Endothelial cell of umbilical vein (primary cell): Measurements from ENCODE around the gene SLC1A3. TPM values are rescaled to one million over a fixed set of nuclear protein-coding genes. Genes with fewer than 3 reads are reported as not detected.

Experiments
- BruUV-seq: library from RNA; stranded (reverse); fragments of 400-500 nt; replicated peaks from 2 replicates; lab custom pipeline; 2021; lab: Mats Ljungman, UMichigan
- CTCF ChIA-PET: fragments of 300-600, 350-600 bp; sonication (Branson Sonifier 250); formaldehyde crosslinking; loops from one replicate; lab custom pipeline; 2021; ENCODE audit warnings: antibody characterized with exemption, inconsistent platforms; lab: Charles Lee
- POLR2A ChIA-PET: fragments of 300-600, 350-600 bp; sonication (Branson Sonifier 250); formaldehyde crosslinking; loops from one replicate; lab custom pipeline; 2021; ENCODE audit warnings: antibody characterized with exemption, inconsistent platforms; lab: Charles Lee
- DNase-seq: peaks from one replicate; pipeline ENCODE4 v3.0.0-alpha.2; 2011; ENCODE audit warnings: low read depth, low spot score
- FAIRE-seq: peaks from 2 replicates; lab custom pipeline; 2011; peaks lifted over from hg19 to GRCh38; lab: Jason Lieb, UNC
- H2AFZ ChIP-seq: 2 replicates; pipeline ENCODE4 v1.6.0; 2012; ENCODE audit warnings: low read depth, low read length, control low read depth, inconsistent platforms
- H3K27ac ChIP-seq: 2 replicates; pipeline ENCODE4 v1.5.1; 2011; ENCODE audit warnings: low read depth, mild to moderate bottlenecking, control low read depth, low read length, moderate library complexity; ENCODE audit not compliant: insufficient read depth
- H3K27me3 ChIP-seq, 2 experiments: 2 replicates each; pipeline versions ENCODE4 v1.6.0 to v1.6.1; 2011; ENCODE audit warnings: low read length in 2 of 2, mixed read lengths in 1 of 2; ENCODE audit not compliant: control insufficient read depth in 2 of 2, insufficient read depth in 2 of 2
- H3K36me3 ChIP-seq, 2 experiments: 2 replicates in 1 of 2; 3 replicates in 1 of 2; pipeline ENCODE4 v1.5.1; 2011; ENCODE audit warnings: low read length in 2 of 2, mild to moderate bottlenecking in 1 of 2, moderate library complexity in 1 of 2; ENCODE audit not compliant: control insufficient read depth in 2 of 2, insufficient read depth in 2 of 2; ENCODE audit errors: extremely low read depth in 1 of 2
- H3K4me1 ChIP-seq: 3 replicates; pipeline ENCODE4 v1.5.1; 2011; ENCODE audit warnings: mild to moderate bottlenecking, low read length; ENCODE audit not compliant: control insufficient read depth, insufficient read depth; ENCODE audit errors: extremely low read depth
- H3K4me2 ChIP-seq: 2 replicates; pipeline ENCODE4 v1.6.1; 2011; ENCODE audit warnings: low read length, control low read depth, mixed read lengths; ENCODE audit not compliant: insufficient read depth
- H3K4me3 ChIP-seq, 3 experiments: fragments of 200-600 bp in 1 of 3; sonication (generic), shearing (Covaris generic) in 1 of 3; replicated peaks in 1 of 3; 2 replicates each; pipeline ENCODE4 v1.5.1; 2011 to 2016; ENCODE audit warnings: control low read depth in 3 of 3, low read length in 3 of 3, mild to moderate bottlenecking in 2 of 3, inconsistent platforms in 1 of 3, low read depth in 1 of 3, moderate library complexity in 1 of 3; ENCODE audit not compliant: insufficient read depth in 1 of 3
- H3K79me2 ChIP-seq: 2 replicates; pipeline ENCODE4 v1.6.0; 2012; ENCODE audit warnings: low read length, inconsistent platforms; ENCODE audit not compliant: control insufficient read depth, insufficient read depth
- H3K9ac ChIP-seq: replicated peaks from 2 replicates; pipeline ENCODE3; 2011; ENCODE audit warnings: low read length, control low read depth; ENCODE audit not compliant: insufficient read depth; ENCODE audit errors: extremely low read depth
- H3K9me1 ChIP-seq: replicated peaks from 3 replicates; pipeline ENCODE4 v1.6.0; 2011; ENCODE audit warnings: mild to moderate bottlenecking, low read length; ENCODE audit not compliant: control insufficient read depth, insufficient read depth; ENCODE audit errors: extremely low read depth
- H3K9me3 ChIP-seq: replicated peaks from 2 replicates; pipeline ENCODE4 v1.5.1; 2012; ENCODE audit warnings: low read length, inconsistent platforms; ENCODE audit not compliant: control insufficient read depth, insufficient read depth
- H4K20me1 ChIP-seq: replicated peaks from 2 replicates; pipeline ENCODE3; 2011; ENCODE audit warnings: mild to moderate bottlenecking, low read length; ENCODE audit not compliant: control insufficient read depth, insufficient read depth; ENCODE audit errors: extremely low read depth
- EZH2 ChIP-seq: IDR thresholded peaks from 2 replicates; pipeline ENCODE4 v1.6.1; 2012; ENCODE audit warnings: borderline replicate concordance, low read depth, mild to moderate bottlenecking, moderate library complexity, low read length, inconsistent platforms; ENCODE audit not compliant: severe bottlenecking
- FOS ChIP-seq: IDR thresholded peaks from 2 replicates; pipeline ENCODE4 v1.6.1; 2011; ENCODE audit warnings: mild to moderate bottlenecking, low read length, moderate library complexity, borderline replicate concordance; ENCODE audit not compliant: insufficient read depth
- GATA2 ChIP-seq: IDR thresholded peaks from 2 replicates; pipeline ENCODE4 v1.7.0; 2011; ENCODE audit warnings: low read depth, mild to moderate bottlenecking, moderate library complexity, mixed read lengths, low read length; ENCODE audit not compliant: insufficient read length, insufficient read depth
- JUN ChIP-seq: IDR thresholded peaks from 2 replicates; pipeline ENCODE4 v1.6.1; 2011; ENCODE audit warnings: borderline replicate concordance, low read depth; ENCODE audit not compliant: insufficient read length, insufficient read depth
- MYC ChIP-seq: IDR thresholded peaks from one replicate; pipeline ENCODE4 v1.6.1; 2011; ENCODE audit warnings: mild to moderate bottlenecking, low read depth, low read length
- POLR2A ChIP-seq: IDR thresholded peaks from 2 replicates; pipeline ENCODE4 v1.6.1; 2012; ENCODE audit warnings: low read depth, mild to moderate bottlenecking, control low read depth, low read length
- POLR2AphosphoS5 ChIP-seq: IDR thresholded peaks from 2 replicates; pipeline ENCODE4 v1.6.1; 2012; ENCODE audit warnings: low read depth, mild to moderate bottlenecking, control low read depth, low read length, moderate library complexity; ENCODE audit not compliant: insufficient read depth
- dilution Hi-C: fragments of 300-500 bp; cut with MboI; formaldehyde crosslinking; loops from one replicate; pipeline ENCODE4 v1.15.0; 2019; ENCODE audit warnings: low sequenced_read_pairs; ENCODE audit not compliant: extremely low pct_ligation_motif_present
- intact Hi-C: fragments of 100-400 bp; cut with micrococcal nuclease; formaldehyde crosslinking; loops from one replicate; pipeline ENCODE4 v1.10.0; 2022
- polyA plus RNA-seq, 4 experiments: library from polyadenylated mRNA; depleted of rRNA in 3 of 4; stranded (reverse) in 3 of 4; unstranded in 1 of 4; fragments of >200 nt; gene quantifications; 2 replicates each; pipeline versions ENCODE4 v1.2.1 to v1.2.3, GENCODE V29; 2011 to 2012; ENCODE audit warnings: missing spikeins in 1 of 4
- total RNA-seq: library from RNA; stranded (reverse); gene quantifications from 2 replicates; pipeline ENCODE4 v1.2.3, GENCODE V29; 2021
- TF ChIP-seq, protein P1 (sequence below), 2 donors: IDR thresholded peaks; 1 replicate in 1 of 2; 2 replicates in 1 of 2; pipeline ENCODE4 v1.5.1; 2011; ENCODE audit warnings: low read length in 2 of 2, mild to moderate bottlenecking in 2 of 2, moderate library complexity in 2 of 2, control low read depth in 1 of 2, inconsistent platforms in 1 of 2, low read depth in 1 of 2; ENCODE audit not compliant: insufficient read depth in 1 of 2; ENCODE audit errors: extremely low read depth in 1 of 2
- TF ChIP-seq, protein P2 (sequence below): IDR thresholded peaks from 2 replicates; pipeline ENCODE4 v1.6.1; 2011; ENCODE audit not compliant: insufficient read depth, insufficient read length

Gene SLC1A3
- total and polyA plus RNA-seq, 2 donors (not counting 3 experiments of a cell fraction or from before 2014, with no cell fraction given) = 0.36 TPM; not detected in 1

DNA sequence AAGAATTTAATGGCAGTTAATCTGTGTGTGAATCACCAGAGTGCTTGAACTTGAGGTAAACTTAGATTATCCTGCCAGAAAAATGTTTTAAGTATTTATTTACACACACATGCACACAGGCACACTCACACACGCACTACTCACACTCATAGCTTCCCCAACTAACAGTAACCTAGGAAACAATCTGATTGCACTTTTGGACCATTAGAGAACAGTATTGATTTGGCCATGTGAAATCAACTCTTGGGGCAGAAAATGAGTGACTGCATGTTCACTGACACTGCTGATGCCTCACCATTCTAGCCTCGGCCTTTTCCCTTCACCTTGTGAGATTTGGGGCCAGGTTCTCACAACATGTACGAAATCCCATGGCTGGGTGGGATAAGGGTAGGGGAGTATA is 64.1 kb downstream of the SLC1A3 start:
- dilution Hi-C loops = no loop called here
- ChIA-PET CTCF (no interaction called here), POLR2A (no interaction called here)
- no peak for DNase-seq
- Histone ChIP-seq H3K27ac (no peak overlapping the region), H4K20me1 (no peaks in the 10 kb centered on the region), H3K27me3 (no peaks in the 10 kb centered on the region), H3K79me2 (no peaks in the 10 kb centered on the region), H3K9me3 (no peaks in the 10 kb centered on the region), H3K9me1 (no peaks in the 10 kb centered on the region), H3K9ac (no peak overlapping the region), H3K36me3 (no peaks in the 10 kb centered on the region), H2AFZ (no peak overlapping the region), H3K4me3 (no peak overlapping the region), H3K4me2 (no peak overlapping the region), H3K4me1 (no peaks in the 10 kb centered on the region)
- no peak for FAIRE-seq
- BruUV-seq = no TSS peak
- TF ChIP-seq, protein P1, sequence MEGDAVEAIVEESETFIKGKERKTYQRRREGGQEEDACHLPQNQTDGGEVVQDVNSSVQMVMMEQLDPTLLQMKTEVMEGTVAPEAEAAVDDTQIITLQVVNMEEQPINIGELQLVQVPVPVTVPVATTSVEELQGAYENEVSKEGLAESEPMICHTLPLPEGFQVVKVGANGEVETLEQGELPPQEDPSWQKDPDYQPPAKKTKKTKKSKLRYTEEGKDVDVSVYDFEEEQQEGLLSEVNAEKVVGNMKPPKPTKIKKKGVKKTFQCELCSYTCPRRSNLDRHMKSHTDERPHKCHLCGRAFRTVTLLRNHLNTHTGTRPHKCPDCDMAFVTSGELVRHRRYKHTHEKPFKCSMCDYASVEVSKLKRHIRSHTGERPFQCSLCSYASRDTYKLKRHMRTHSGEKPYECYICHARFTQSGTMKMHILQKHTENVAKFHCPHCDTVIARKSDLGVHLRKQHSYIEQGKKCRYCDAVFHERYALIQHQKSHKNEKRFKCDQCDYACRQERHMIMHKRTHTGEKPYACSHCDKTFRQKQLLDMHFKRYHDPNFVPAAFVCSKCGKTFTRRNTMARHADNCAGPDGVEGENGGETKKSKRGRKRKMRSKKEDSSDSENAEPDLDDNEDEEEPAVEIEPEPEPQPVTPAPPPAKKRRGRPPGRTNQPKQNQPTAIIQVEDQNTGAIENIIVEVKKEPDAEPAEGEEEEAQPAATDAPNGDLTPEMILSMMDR (IDR thresholded peaks at IDR 0.05; ENCODE audit: extremely low read depth in 1 of 2, insufficient read depth in 1 of 2, low read depth in 1 of 2, low read length in 2 of 2) = no peak
- TF ChIP-seq FOS (no peak), EZH2 (no peak), GATA2 (no peak), POLR2AphosphoS5 (no peak)
- intact Hi-C loops = no loop called here

DNA sequence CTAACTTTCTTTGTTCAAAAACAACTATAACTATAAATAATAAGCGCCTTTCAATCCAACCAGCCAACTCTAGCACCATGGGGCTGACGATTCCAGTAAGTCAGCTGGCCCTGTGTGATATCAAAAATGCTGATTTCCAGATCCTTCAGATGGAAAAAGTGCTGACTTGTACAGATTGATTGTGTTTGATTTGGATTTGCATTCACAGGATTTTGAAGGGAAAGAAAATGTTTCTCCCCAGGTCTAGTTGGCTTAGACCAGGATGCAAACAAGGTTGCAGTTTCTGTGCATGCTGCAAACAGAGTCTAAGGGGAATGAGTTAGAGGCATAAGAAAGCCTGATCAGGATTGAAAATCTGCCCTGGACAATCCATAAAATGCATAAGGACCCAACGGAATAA is 68.9 kb downstream of the SLC1A3 start:
- Histone ChIP-seq H3K9me3 (no peaks in the 10 kb centered on the region), H4K20me1 (no peaks in the 10 kb centered on the region), H2AFZ (no peak overlapping the region), H3K36me3 (no peaks in the 10 kb centered on the region), H3K27me3 (peaks cover 0 to 2% of the 10 kb centered on the region in 2 experiments), H3K4me3 (no peak overlapping the region), H3K27ac (no peak overlapping the region), H3K4me1 (no peaks in the 10 kb centered on the region), H3K9ac (no peak overlapping the region), H3K9me1 (no peaks in the 10 kb centered on the region), H3K4me2 (no peak overlapping the region), H3K79me2 (no peaks in the 10 kb centered on the region)
- dilution Hi-C loops = no loop called here
- intact Hi-C loops = no loop called here
- no TSS peak for BruUV-seq
- FAIRE-seq (no peak), DNase-seq (no peak)
- CTCF ChIA-PET = interaction anchor here (2.3 kb wide), 1 partner anchor 21 kb away, joined by 7 read pairs; no protein-coding TSS in a partner anchor
- POLR2A ChIA-PET = no interaction called here
- TF ChIP-seq GATA2 = no peak
- TF ChIP-seq FOS = no peak
- TF ChIP-seq, protein P2, sequence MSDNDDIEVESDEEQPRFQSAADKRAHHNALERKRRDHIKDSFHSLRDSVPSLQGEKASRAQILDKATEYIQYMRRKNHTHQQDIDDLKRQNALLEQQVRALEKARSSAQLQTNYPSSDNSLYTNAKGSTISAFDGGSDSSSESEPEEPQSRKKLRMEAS = no peak
- no peak for TF ChIP-seq POLR2AphosphoS5
- TF ChIP-seq EZH2 = no peak
- TF ChIP-seq POLR2A = no peak
- no peak for TF ChIP-seq JUN
- TF ChIP-seq, protein P1 (IDR thresholded peaks at IDR 0.05; ENCODE audit: extremely low read depth in 1 of 2, insufficient read depth in 1 of 2, low read depth in 1 of 2, low read length in 2 of 2) = no peak
- no peak for TF ChIP-seq MYC
